Stomach (tissue), 9 donors: ENCODE data around the gene CCDC181. TPM values are rescaled to one million over a fixed set of nuclear protein-coding genes. Genes with fewer than 3 reads are reported as not detected.
A peak's percentile ranks its signal among the peaks of the same experiment; 100 is the strongest.

Experiments used
- DNase-seq, 2 donors: peaks; one replicate each; pipeline versions ENCODE4 v3.0.0 to v3.0.0-alpha.2; 2013 to 2019
- H3K27ac ChIP-seq, 5 donors: fragments of 200-600 bp in 4 of 5; sonication (generic) in 4 of 5; one replicate each; pipeline ENCODE4 v1.5.1; 2013 to 2019; ENCODE audit warnings: mild to moderate bottlenecking in 1 of 5, moderate library complexity in 1 of 5
- H3K27me3 ChIP-seq, 3 donors: fragments of 200-600 bp; sonication (generic); one replicate each; pipeline ENCODE4 v1.5.1; 2017 to 2019; ENCODE audit warnings: mixed run types in 1 of 3
- H3K36me3 ChIP-seq, 4 donors: fragments of 200-600 bp; sonication (generic); 1 replicate in 3 of 4; 2 replicates in 1 of 4; pipeline ENCODE4 v1.5.1; 2016 to 2019
- H3K4me1 ChIP-seq, 4 donors: fragments of 200-600 bp; sonication (generic); one replicate each; pipeline ENCODE4 v1.5.1; 2016 to 2019
- H3K4me3 ChIP-seq, 4 donors: fragments of 200-600 bp; sonication (generic) in 3 of 4; one replicate each; pipeline ENCODE4 v1.5.1; 2016 to 2019; ENCODE audit warnings: mild to moderate bottlenecking in 1 of 4
- H3K9me3 ChIP-seq, 4 donors: fragments of 200-600 bp; sonication (generic); one replicate each; pipeline ENCODE4 v1.5.1; 2016 to 2019
- CTCF ChIP-seq, 7 experiments: fragments of 450-650 bp in 4 of 7; fragments of 200-600 bp in 3 of 7; sonication (generic) in 3 of 7; IDR thresholded peaks; one replicate each; pipeline ENCODE4 v1.5.1; 2016 to 2019; ENCODE audit warnings: antibody characterized with exemption in 7 of 7, control low read depth in 2 of 7, mild to moderate bottlenecking in 1 of 7
- EP300 ChIP-seq: sonication (generic); formaldehyde crosslinking; IDR thresholded peaks from one replicate; pipeline ENCODE4 v1.6.1; 2017; ENCODE audit warnings: antibody characterized with exemption
- POLR2A ChIP-seq, 4 donors: fragments of 450-650 bp; IDR thresholded peaks; one replicate each; pipeline ENCODE4 v1.6.1; 2016; ENCODE audit warnings: antibody characterized with exemption in 4 of 4, control low read depth in 2 of 4, mild to moderate bottlenecking in 1 of 4, moderate library complexity in 1 of 4
- POLR2AphosphoS5 ChIP-seq, 3 donors: sonication (generic); formaldehyde crosslinking; IDR thresholded peaks; one replicate each; pipeline ENCODE4 v1.6.1; 2016; ENCODE audit warnings: antibody characterized with exemption in 3 of 3
- WGBS, 5 donors: extraction: QIAGEN DNeasy Blood & Tissue Kit in 3 of 5; methylation state at CpG; one replicate each; pipeline versions ENCODE4 v1.1.5 to v1.1.7; 2013 to 2018; 5-methylcytosine and 5-hydroxymethylcytosine counted together
- intact Hi-C: fragments of 100-400 bp; cut with DNase I; formaldehyde crosslinking; loops from one replicate; pipeline ENCODE4 v1.15.1; 2023; ENCODE audit warnings: low total_unique reads
- polyA plus RNA-seq, 3 donors: library from polyadenylated mRNA; stranded (reverse); fragments of 200-250 nt; gene quantifications; one replicate each; pipeline ENCODE4 v1.2.3, GENCODE V29; 2013
- total RNA-seq, 5 donors: library from RNA; depleted of rRNA; stranded (reverse); fragments of >200 nt; gene quantifications; one replicate each; pipeline versions ENCODE4 v1.1.0 to v1.2.3, GENCODE V29; 2014 to 2016
- donor health status: healthy with polysubstance abuse.
- donor health status: Bipolar disorder and iron deficiency.
- donor health status: healthy.

CCDC181 gene
- total and polyA plus RNA-seq, 8 donors: 0.73 to 4.3 (median 0.95) TPM; not detected in 3

DNA sequence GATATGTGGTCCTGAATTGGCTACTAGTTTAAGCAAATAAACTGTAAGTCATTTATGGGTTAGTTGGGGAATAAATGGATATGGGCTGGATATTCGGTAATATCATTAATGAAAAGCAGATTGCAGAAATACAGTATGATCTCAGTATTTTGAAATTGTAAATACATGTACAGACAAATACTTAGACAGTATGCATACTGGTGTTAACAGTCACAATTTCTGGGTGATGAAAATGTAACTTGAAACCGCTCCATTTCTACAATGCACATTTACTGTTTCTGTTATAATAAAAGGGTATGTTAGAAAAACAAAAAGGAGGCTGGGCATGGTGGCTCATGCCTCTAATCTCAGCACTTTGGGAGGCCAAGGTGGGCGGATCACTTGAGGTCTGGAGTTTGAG is 31.3 kb downstream of the CCDC181 start:
- H3K27ac ChIP-seq: no peak overlapping the region
- no peaks in the 10 kb centered on the region for H3K4me1 ChIP-seq
- 97 to 100% (median 97%) methylated on average over 3 of the region's 3 CpGs for WGBS, 5 donors
- peaks cover 0 to 6% (median under 1%) of the 10 kb centered on the region in 4 donors for H3K9me3 ChIP-seq
- H3K4me3 ChIP-seq: no peak overlapping the region
- TF ChIP-seq POLR2A (IDR thresholded peaks at IDR 0.05): no peak
- TF ChIP-seq POLR2AphosphoS5 (IDR thresholded peaks at IDR 0.05): no peak
- no peak for TF ChIP-seq EP300
- TF ChIP-seq CTCF (IDR thresholded peaks at IDR 0.05): no peak
- DNase-seq: no peak
- intact Hi-C loops: no loop called here
- no peaks in the 10 kb centered on the region for H3K27me3 ChIP-seq
- peaks cover 4 to 62% (median 52%) of the 10 kb centered on the region in 4 donors for H3K36me3 ChIP-seq

GRCh38 chr1:169392406-169392805 is 34.9 kb downstream of the CCDC181 start:
- WGBS, 5 donors: 87 to 98% (median 97%) methylated on average over 1 of the region's 1 CpG
- Histone ChIP-seq H3K4me3 (no peak overlapping the region), H3K4me1 (no peaks in the 10 kb centered on the region), H3K27ac (no peak overlapping the region), H3K9me3 (no peaks in the 10 kb centered on the region), H3K27me3 (no peaks in the 10 kb centered on the region), H3K36me3 (peaks cover 17 to 90% (median 85%) of the 10 kb centered on the region in 4 donors)
- no peak for TF ChIP-seq POLR2AphosphoS5 (IDR thresholded peaks at IDR 0.05)
- intact Hi-C loops: no loop called here
- no peak for DNase-seq

DNA sequence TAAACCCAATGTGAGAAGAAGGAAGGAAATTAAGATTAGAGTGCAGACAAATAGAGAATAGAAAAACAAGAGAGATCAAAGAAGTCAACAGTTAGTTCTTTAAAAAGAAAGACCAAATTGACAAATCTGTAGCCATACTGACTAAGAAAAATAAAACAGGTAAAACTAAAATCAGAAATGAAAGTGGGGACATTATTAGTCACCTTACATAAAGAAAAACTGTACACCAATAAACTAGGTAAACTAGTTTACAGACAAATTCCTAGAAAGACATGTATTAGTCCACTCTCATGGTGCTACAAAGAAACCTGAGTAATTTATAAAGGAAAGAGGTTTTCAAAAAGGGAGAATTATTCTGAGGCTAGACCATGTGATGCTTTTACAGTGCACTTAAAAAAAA is 37.0 kb downstream of the CCDC181 start:
- Histone ChIP-seq H3K27ac (no peak overlapping the region), H3K27me3 (no peaks in the 10 kb centered on the region), H3K36me3 (peaks cover 17 to 96% (median 92%) of the 10 kb centered on the region in 4 donors), H3K9me3 (no peaks in the 10 kb centered on the region), H3K4me3 (no peak overlapping the region), H3K4me1 (no peaks in the 10 kb centered on the region)
- intact Hi-C loops: no loop called here
- no peak for TF ChIP-seq CTCF (IDR thresholded peaks at IDR 0.05)
- no peak for TF ChIP-seq EP300
- TF ChIP-seq POLR2AphosphoS5 (IDR thresholded peaks at IDR 0.05): no peak
- TF ChIP-seq POLR2A (IDR thresholded peaks at IDR 0.05): no peak
- DNase-seq: no peak

GRCh38 chr1:169387399-169387798 is 39.9 kb downstream of the CCDC181 start:
- Histone ChIP-seq H3K27me3 (no peaks in the 10 kb centered on the region), H3K9me3 (no peaks in the 10 kb centered on the region), H3K4me1 (no peaks in the 10 kb centered on the region), H3K4me3 (no peak overlapping the region), H3K36me3 (peaks cover 23 to 98% (median 93%) of the 10 kb centered on the region in 4 donors), H3K27ac (no peak overlapping the region)
- TF ChIP-seq POLR2AphosphoS5 (IDR thresholded peaks at IDR 0.05) (no peak), POLR2A (IDR thresholded peaks at IDR 0.05) (no peak), CTCF (IDR thresholded peaks at IDR 0.05) (no peak), EP300 (no peak)
- DNase-seq: peak in 1 of 2 donors; percentile 12
- intact Hi-C loops: no loop called here

GRCh38 chr1:169383449-169383848 is 43.8 kb downstream of the CCDC181 start:
- intact Hi-C loops: no loop called here
- peaks cover 27 to 94% (median 91%) of the 10 kb centered on the region in 4 donors for H3K36me3 ChIP-seq
- no peaks in the 10 kb centered on the region for H3K27me3 ChIP-seq

More at GRCh38 chr1:169383449-169383848, 43.8 kb downstream of the CCDC181 start:
- Histone ChIP-seq H3K27ac (no peak overlapping the region), H3K4me1 (no peaks in the 10 kb centered on the region), H3K9me3 (no peaks in the 10 kb centered on the region), H3K4me3 (no peak overlapping the region)
- 71 to 86% (median 81%) methylated on average over 4 of the region's 4 CpGs for WGBS, 5 donors
- no peak for TF ChIP-seq POLR2A (IDR thresholded peaks at IDR 0.05)
- TF ChIP-seq POLR2AphosphoS5 (IDR thresholded peaks at IDR 0.05): no peak
- TF ChIP-seq EP300: no peak
- TF ChIP-seq CTCF (IDR thresholded peaks at IDR 0.05): no peak
- no peak for DNase-seq
